HL-60 (cell line): Measurements from ENCODE around the gene CEP128.

Source experiments
- CTCF ChIP-seq: IDR thresholded peaks from one replicate; pipeline ENCODE4 v1.5.1; 2011; ENCODE audit warnings: low read length, control low read depth, inconsistent platforms; ENCODE audit not compliant: insufficient read depth
- POLR2AphosphoS5 ChIP-seq: IDR thresholded peaks from 2 replicates; pipeline ENCODE4 v1.6.1; 2012; ENCODE audit warnings: low read depth
- REST ChIP-seq: IDR thresholded peaks from 2 replicates; pipeline ENCODE4 v1.6.1; 2012; ENCODE audit warnings: low read depth; ENCODE audit not compliant: insufficient replicate concordance
- SPI1 ChIP-seq: IDR thresholded peaks from 2 replicates; pipeline ENCODE4 v1.6.1; 2012; ENCODE audit warnings: low read depth, mild to moderate bottlenecking, borderline replicate concordance

GRCh38 chr14:80658155-80658554, 283.4 kb downstream of the CEP128 start:
- TF ChIP-seq CTCF = no peak
- TF ChIP-seq REST = no peak
- TF ChIP-seq POLR2AphosphoS5 = no peak
- TF ChIP-seq SPI1 = no peak
